Lower lobe of right lung (tissue), 2 donors: ENCODE data around the gene SLC6A6. TPM values are rescaled to one million over a fixed set of nuclear protein-coding genes. Genes with fewer than 3 reads are reported as not detected.

Experiments
- ATAC-seq, 2 donors: fragments of 200-7000 bp; cut with Tn5 transposase; one replicate each; pipeline ENCODE4 v1.9.1; 2020 to 2022; ENCODE audit warnings: mild to moderate bottlenecking in 2 of 2, moderate library complexity in 2 of 2
- DNase-seq: peaks from one replicate; pipeline ENCODE4 v3.0.0-alpha.2; 2020
- H3K27ac ChIP-seq: fragments of 200-600 bp; one replicate; pipeline ENCODE4 v1.8.0; 2022
- H3K27me3 ChIP-seq: fragments of 200-600 bp; one replicate; pipeline ENCODE4 v1.8.0; 2022; ENCODE audit warnings: low read depth
- H3K36me3 ChIP-seq: fragments of 200-600 bp; one replicate; pipeline ENCODE4 v1.8.0; 2022; ENCODE audit warnings: mild to moderate bottlenecking
- H3K4me1 ChIP-seq: fragments of 200-600 bp; one replicate; pipeline ENCODE4 v1.8.0; 2022
- H3K4me3 ChIP-seq: fragments of 200-600 bp; one replicate; pipeline ENCODE4 v1.8.0; 2022; ENCODE audit warnings: mild to moderate bottlenecking
- H3K9me3 ChIP-seq: fragments of 200-600 bp; one replicate; pipeline ENCODE4 v1.8.0; 2022
- intact Hi-C: fragments of 100-400 bp; cut with DNase I; formaldehyde crosslinking; loops from one replicate; pipeline ENCODE4 v1.11.0; 2022
- total RNA-seq: library from RNA; stranded (reverse); fragmentation: NEBNext Ultra II Directional; extraction: Animal tissue kit (Norgen Biotek cat#: 25700); gene quantifications from one replicate; pipeline ENCODE4 v1.2.1, GENCODE V29; 2021
- TF ChIP-seq, protein P1 (sequence below): fragments of 200-600 bp; IDR thresholded peaks from one replicate; pipeline ENCODE4 v1.8.0; 2022; ENCODE audit warnings: antibody characterized with exemption, mild to moderate bottlenecking
- donor health status: DM: no; HTN: yes; CAD: no; lungs with severe emphysema.

SLC6A6 gene
- total RNA-seq, 1 donor from 2014 or later, result 84.0 TPM

DNA sequence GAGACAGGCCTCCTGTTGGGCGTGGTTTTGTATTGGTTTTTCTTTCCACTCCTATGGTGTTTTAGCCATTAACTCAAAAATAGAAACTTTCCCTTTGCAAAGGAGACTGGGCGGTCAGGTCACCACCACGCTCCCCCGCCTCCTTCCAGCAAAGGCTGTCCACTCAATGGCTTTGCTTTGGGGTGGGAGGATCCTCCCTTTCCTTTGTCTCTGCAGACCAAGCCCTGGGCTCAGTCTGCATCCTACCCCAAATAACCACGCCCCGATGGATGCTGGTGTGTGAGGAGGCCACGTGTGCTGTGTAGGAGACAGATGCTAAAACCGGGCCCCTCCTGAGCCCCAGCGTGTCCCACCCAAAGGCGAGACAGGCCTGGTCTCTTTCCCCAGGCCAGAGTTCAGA is 69.3 kb downstream of the SLC6A6 start:
- intact Hi-C loops, result no loop called here
- ATAC-seq (no peak), DNase-seq (no peak)
- TF ChIP-seq, protein P1, sequence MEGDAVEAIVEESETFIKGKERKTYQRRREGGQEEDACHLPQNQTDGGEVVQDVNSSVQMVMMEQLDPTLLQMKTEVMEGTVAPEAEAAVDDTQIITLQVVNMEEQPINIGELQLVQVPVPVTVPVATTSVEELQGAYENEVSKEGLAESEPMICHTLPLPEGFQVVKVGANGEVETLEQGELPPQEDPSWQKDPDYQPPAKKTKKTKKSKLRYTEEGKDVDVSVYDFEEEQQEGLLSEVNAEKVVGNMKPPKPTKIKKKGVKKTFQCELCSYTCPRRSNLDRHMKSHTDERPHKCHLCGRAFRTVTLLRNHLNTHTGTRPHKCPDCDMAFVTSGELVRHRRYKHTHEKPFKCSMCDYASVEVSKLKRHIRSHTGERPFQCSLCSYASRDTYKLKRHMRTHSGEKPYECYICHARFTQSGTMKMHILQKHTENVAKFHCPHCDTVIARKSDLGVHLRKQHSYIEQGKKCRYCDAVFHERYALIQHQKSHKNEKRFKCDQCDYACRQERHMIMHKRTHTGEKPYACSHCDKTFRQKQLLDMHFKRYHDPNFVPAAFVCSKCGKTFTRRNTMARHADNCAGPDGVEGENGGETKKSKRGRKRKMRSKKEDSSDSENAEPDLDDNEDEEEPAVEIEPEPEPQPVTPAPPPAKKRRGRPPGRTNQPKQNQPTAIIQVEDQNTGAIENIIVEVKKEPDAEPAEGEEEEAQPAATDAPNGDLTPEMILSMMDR, result no peak
- Histone ChIP-seq H3K36me3 (peaks cover 91% of the 10 kb centered on the region), H3K27me3 (no peaks in the 10 kb centered on the region), H3K4me3 (no peak overlapping the region), H3K9me3 (no peaks in the 10 kb centered on the region), H3K4me1 (peaks cover 20% of the 10 kb centered on the region), H3K27ac (no peak overlapping the region)

DNA sequence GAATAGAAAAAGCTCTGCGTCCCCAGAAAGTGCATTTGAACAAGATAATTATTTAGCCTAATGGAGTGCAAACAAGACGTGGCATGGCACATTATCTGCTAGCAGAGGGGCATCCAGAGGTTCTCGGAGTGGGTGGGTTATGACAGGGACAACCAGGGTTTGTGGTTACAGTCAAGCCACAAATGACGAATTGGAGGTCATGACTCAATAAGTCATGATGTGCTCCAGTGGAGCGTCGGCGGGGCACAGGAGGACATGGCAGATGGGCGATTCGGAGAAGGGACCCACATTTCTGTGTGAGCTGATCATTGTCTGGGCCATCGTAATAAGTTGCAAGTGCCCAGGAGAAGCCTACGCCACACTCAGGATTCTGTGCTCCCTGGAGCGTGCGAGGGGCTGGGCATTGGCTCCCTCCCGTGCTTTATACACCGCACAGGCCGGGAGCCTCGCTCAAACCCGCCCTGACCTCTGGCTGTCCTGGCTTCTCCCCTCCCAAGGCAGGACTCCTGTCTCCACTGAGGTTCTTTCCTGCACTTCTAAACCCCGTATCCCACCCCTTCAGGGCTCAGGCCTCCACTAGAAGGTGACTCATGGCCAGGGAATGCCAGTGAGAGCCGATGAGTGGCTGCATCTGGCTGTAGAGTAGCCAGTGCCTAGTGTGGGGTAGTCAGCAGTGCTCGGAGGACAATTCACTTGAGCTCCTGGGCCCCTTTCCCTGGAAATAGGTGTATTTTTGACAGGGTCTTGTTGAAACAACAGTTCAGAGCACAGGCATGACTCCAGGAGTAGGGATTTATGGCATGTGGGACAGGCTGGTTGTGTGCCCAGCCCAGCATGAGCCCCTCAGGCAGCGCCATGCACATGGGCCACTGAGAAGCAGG is 70.3 kb downstream of the SLC6A6 start:
- H3K36me3 ChIP-seq, result peaks cover 91% of the 10 kb centered on the region
- peak; percentile 78 for DNase-seq
- peak overlapping the region; percentile 54 for H3K27ac ChIP-seq

DNA sequence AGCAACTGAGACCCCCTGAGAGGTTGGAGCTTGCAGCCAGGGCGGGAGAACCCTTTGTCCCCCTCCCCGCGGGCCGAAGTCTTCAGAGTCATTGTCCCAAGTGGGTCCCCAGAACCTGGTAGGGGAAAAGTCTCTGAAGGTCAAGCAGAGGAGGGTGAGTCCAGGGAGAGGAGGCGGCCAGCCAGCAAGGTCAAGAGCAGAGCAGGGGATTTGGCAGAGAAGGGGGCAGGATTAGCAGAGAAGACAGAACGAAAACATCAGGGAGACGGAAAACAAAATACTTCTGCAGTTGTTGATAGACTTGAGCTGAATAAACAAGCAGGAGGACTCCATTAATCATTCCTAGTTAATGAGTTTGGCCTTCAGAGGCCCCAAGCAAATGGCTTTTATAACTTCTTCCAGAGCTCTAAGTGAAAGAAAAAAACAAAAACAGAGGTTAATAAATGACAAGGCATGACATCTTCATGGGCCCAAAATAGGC is 71.0 kb downstream of the SLC6A6 start:
- no peaks in the 10 kb centered on the region for H3K27me3 ChIP-seq
- H3K36me3 ChIP-seq, result peaks cover 94% of the 10 kb centered on the region
- TF ChIP-seq, protein P1, result no peak
- H3K9me3 ChIP-seq, result no peaks in the 10 kb centered on the region
- intact Hi-C loops, result no loop called here
- H3K4me1 ChIP-seq, result peaks cover 20% of the 10 kb centered on the region
- ATAC-seq (peak in 1 of 2 donors; percentile 6), DNase-seq (no peak)
- peak overlapping the region; percentile 54 for H3K27ac ChIP-seq
- H3K4me3 ChIP-seq, result no peak overlapping the region

More for the DNA sequence above, 70.3 kb downstream of the SLC6A6 start:
- TF ChIP-seq, protein P1, result no peak
- peaks cover 20% of the 10 kb centered on the region for H3K4me1 ChIP-seq
- no peak overlapping the region for H3K4me3 ChIP-seq
- H3K27me3 ChIP-seq, result no peaks in the 10 kb centered on the region
- no peaks in the 10 kb centered on the region for H3K9me3 ChIP-seq
- intact Hi-C loops, result no loop called here
- peak; percentile 91 to 95 for ATAC-seq

DNA sequence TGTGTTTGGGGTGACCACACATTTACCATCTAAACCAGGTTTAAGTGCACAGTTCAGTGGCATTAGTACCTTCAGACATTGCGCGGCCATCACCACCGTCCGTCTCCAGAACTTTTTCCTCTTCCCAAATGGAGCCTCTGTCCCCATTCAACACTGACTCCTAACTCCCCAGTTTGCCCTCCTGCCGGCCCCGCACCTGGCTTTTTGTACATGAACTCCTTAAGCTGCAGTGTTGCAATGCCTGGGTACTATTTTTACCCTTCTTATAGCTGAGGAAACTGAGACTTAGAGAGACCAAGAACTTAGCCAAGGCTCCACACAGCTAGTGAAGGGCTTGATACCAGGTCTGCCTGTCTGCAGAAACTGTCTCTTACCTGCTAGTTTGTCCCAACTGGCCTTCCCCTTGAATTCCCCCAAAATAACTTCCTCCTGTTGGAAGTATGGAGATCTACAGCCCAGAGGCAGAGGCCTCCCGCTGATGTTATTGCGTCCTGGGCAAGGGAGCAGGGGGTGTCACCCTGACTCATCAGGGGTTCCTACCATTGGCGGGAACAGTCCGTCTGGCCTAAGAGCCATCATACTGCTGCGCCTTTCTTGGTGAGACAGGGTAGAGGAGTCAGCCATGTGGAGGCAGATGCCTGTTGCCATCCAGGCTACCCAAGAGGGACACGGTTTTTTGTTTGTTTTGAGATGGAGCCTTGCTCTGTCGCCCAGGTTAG is 72.1 kb downstream of the SLC6A6 start:
- H3K9me3 ChIP-seq, result no peaks in the 10 kb centered on the region
- DNase-seq (no peak), ATAC-seq (no peak)
- H3K36me3 ChIP-seq, result peaks cover 94% of the 10 kb centered on the region
- no peak overlapping the region for H3K4me3 ChIP-seq
- TF ChIP-seq, protein P1, result no peak
- no peaks in the 10 kb centered on the region for H3K27me3 ChIP-seq
- no peak overlapping the region for H3K27ac ChIP-seq
- intact Hi-C loops, result no loop called here
- H3K4me1 ChIP-seq, result peaks cover 20% of the 10 kb centered on the region

DNA sequence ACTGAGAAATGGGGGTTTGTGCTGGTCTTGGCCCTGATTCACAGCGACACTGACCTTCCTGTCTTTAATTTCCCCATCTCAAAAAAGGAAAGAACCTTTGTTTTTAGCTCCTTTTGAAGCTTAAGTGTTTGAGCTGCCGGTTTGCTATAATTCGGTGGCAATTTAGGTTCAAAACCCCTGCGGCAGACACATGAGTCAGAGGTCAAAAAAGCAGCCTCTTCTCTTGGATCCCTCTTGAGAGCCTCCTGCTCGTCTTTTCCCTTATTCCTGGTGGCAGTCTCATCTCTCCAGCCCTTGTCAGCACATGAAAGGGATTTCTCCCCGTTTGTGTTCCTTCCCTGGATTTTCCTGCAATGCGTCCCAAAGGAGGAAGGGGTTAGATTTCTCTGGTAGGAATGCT is 73.2 kb downstream of the SLC6A6 start:
- no peak for DNase-seq
- TF ChIP-seq, protein P1, result no peak
- no peak overlapping the region for H3K4me3 ChIP-seq
- H3K27me3 ChIP-seq, result no peaks in the 10 kb centered on the region
- no peak for ATAC-seq
- H3K4me1 ChIP-seq, result peaks cover 20% of the 10 kb centered on the region
- peaks cover 95% of the 10 kb centered on the region for H3K36me3 ChIP-seq
- intact Hi-C loops, result no loop called here
- H3K9me3 ChIP-seq, result no peaks in the 10 kb centered on the region
- no peak overlapping the region for H3K27ac ChIP-seq
